GM19455 (cell line): Measurements from ENCODE around the gene RRAS2.
"Not testable (repeated sequence)": the region's sequence is repeated elsewhere in the genome, so short reads cannot be mapped to it uniquely, and the experiment has no call there.

Experiments
- ATAC-seq: cut with Tn5 transposase; IDR thresholded peaks from one replicate; pipeline ENCODE4 v1.9.1; 2021; ENCODE audit not compliant: unreplicated experiment

The RRAS2 gene

GRCh38 chr11:14358729-14359439, at the start of gene RRAS2:
RRAS2 (minus strand) TSS chr11:14359183; CDS start chr11:14358870, 313 bp downstream.
- peak; percentile 91 for ATAC-seq

GRCh38 chr11:14408612-14409011, 49.6 kb upstream of the RRAS2 start:
- ATAC-seq, result no peak

- not testable (repeated sequence) for ATAC-seq
These were observed 47.1 kb upstream of the RRAS2 start for GRCh38 chr11:14406116-14406515.

- ATAC-seq, result not testable (repeated sequence)
These were observed 44.5 kb upstream of the RRAS2 start for GRCh38 chr11:14403528-14403927.

- ATAC-seq, result no peak
These were observed 40.1 kb upstream of the RRAS2 start for GRCh38 chr11:14399087-14399486.

GRCh38 chr11:14396273-14396672, 37.3 kb upstream of the RRAS2 start:
- no peak for ATAC-seq

GRCh38 chr11:14393889-14394288, 34.9 kb upstream of the RRAS2 start:
- no peak for ATAC-seq

GRCh38 chr11:14393129-14393528, 34.1 kb upstream of the RRAS2 start:
- no peak for ATAC-seq

- ATAC-seq, result no peak
These were observed 31.7 kb upstream of the RRAS2 start for GRCh38 chr11:14390669-14391068.

GRCh38 chr11:14388352-14388751, 29.4 kb upstream of the RRAS2 start:
- no peak for ATAC-seq

- ATAC-seq, result no peak
These were observed 28.0 kb upstream of the RRAS2 start for GRCh38 chr11:14386895-14387480.

- no peak for ATAC-seq
These were observed 27.1 kb upstream of the RRAS2 start for GRCh38 chr11:14386081-14386480.

- no peak for ATAC-seq
These were observed 25.4 kb upstream of the RRAS2 start for GRCh38 chr11:14384338-14384737.

- ATAC-seq, result no peak
These were observed 23.0 kb upstream of the RRAS2 start for GRCh38 chr11:14381968-14382367.

- peak; percentile 77 for ATAC-seq
These were observed 22.1 kb upstream of the RRAS2 start for GRCh38 chr11:14380947-14381561.

GRCh38 chr11:14380125-14380936, 21.3 kb upstream of the RRAS2 start:
- ATAC-seq, result no peak

- ATAC-seq, result no peak
These were observed 19.2 kb upstream of the RRAS2 start for GRCh38 chr11:14378171-14378570.

- no peak for ATAC-seq
These were observed 17.9 kb upstream of the RRAS2 start for GRCh38 chr11:14376920-14377319.

- ATAC-seq, result no peak
These were observed 16.2 kb upstream of the RRAS2 start for GRCh38 chr11:14374922-14375830.

GRCh38 chr11:14373941-14374646, 15.1 kb upstream of the RRAS2 start:
- no peak for ATAC-seq
